GM13977 (cell line): ENCODE results near the gene CHST15.
"Not testable (repeated sequence)": the region's sequence is repeated elsewhere in the genome, so short reads cannot be mapped to it uniquely, and the experiment has no call there.

Experiments used
- DNase-seq: peaks from one replicate; pipeline ENCODE4 v3.0.0; 2012; ENCODE audit warnings: low spot score
- CTCF ChIP-seq: IDR thresholded peaks from 2 replicates; pipeline ENCODE4 v1.5.1; 2012; ENCODE audit warnings: mild to moderate bottlenecking, control low read depth; ENCODE audit not compliant: insufficient read depth; ENCODE audit errors: extremely low read depth, missing control alignments
- in situ Hi-C: fragments of 300-500 bp; cut with MboI; formaldehyde crosslinking; loops from one replicate; pipeline ENCODE4 v1.12.0; 2022; ENCODE audit warnings: low sequenced_read_pairs, low pct_unique_long_range_greater_than_20kb, mixed read lengths, inconsistent platforms; ENCODE audit not compliant: unreplicated experiment

Gene CHST15

GRCh38 chr10:124109261-124109660, 15.9 kb upstream of the CHST15 start:
- DNase-seq = no peak
- TF ChIP-seq CTCF = no peak
- in situ Hi-C loops = no loop called here

GRCh38 chr10:124107072-124107471, 13.7 kb upstream of the CHST15 start:
- DNase-seq = no peak
- no peak for TF ChIP-seq CTCF
- in situ Hi-C loops = no loop called here

GRCh38 chr10:124106241-124106879, 13.0 kb upstream of the CHST15 start:
- in situ Hi-C loops = no loop called here
- TF ChIP-seq CTCF = no peak
- peak; percentile 75 for DNase-seq

GRCh38 chr10:124105594-124105993, 12.2 kb upstream of the CHST15 start:
- no peak for TF ChIP-seq CTCF
- in situ Hi-C loops = no loop called here
- DNase-seq = no peak

GRCh38 chr10:124105045-124105444, 11.6 kb upstream of the CHST15 start:
- in situ Hi-C loops = no loop called here
- no peak for TF ChIP-seq CTCF
- no peak for DNase-seq

- no peak for DNase-seq
- in situ Hi-C loops = no loop called here
- no peak for TF ChIP-seq CTCF
Observed at GRCh38 chr10:124104011-124104627, 10.7 kb upstream of the CHST15 start.

- in situ Hi-C loops = no loop called here
- DNase-seq = no peak
- no peak for TF ChIP-seq CTCF
Observed at GRCh38 chr10:124101351-124101750, 8.0 kb upstream of the CHST15 start.

GRCh38 chr10:124100651-124101050, 7.3 kb upstream of the CHST15 start:
- in situ Hi-C loops, DNase-seq: not testable (repeated sequence)
